ENCODE data around the gene PTP4A1.
A peak's percentile ranks its signal among the peaks of the same experiment; 100 is the strongest.
"Not testable (repeated sequence)": the region's sequence is repeated elsewhere in the genome, so short reads cannot be mapped to it uniquely, and the experiment has no call there.

The PTP4A1 gene

GRCh38 chr6:63572044-63572746, at the start of gene PTP4A1, which contains the start of gene LOC128125822:
Gene PTP4A1 (plus strand): TSS chr6:63572480. CDS start chr6:63576881, 4,401 bp downstream.
Gene LOC128125822 (plus strand): TSS chr6:63572480.
- DNase-seq (ENCODE audit: low spot score), result peak; percentile 98

- not testable (repeated sequence) for DNase-seq (ENCODE audit: low spot score)
These were observed 49.4 kb upstream of the PTP4A1 start for GRCh38 chr6:63522911-63523287.

- DNase-seq (ENCODE audit: low spot score), result no peak
These were observed 48.6 kb upstream of the PTP4A1 start for GRCh38 chr6:63523630-63524029.

GRCh38 chr6:63525186-63525878, 46.9 kb upstream of the PTP4A1 start:
- DNase-seq (ENCODE audit: low spot score), result no peak

- no peak for DNase-seq (ENCODE audit: low spot score)
These were observed 45.3 kb upstream of the PTP4A1 start for GRCh38 chr6:63526931-63527330.

- peak; percentile 96 for DNase-seq (ENCODE audit: low spot score)
These were observed 44.4 kb upstream of the PTP4A1 start for GRCh38 chr6:63527658-63528514.

- DNase-seq (ENCODE audit: low spot score), result no peak
These were observed 42.8 kb upstream of the PTP4A1 start for GRCh38 chr6:63529498-63529897.

GRCh38 chr6:63530182-63530581, 42.1 kb upstream of the PTP4A1 start:
- no peak for DNase-seq (ENCODE audit: low spot score)

GRCh38 chr6:63530991-63531390, 41.3 kb upstream of the PTP4A1 start:
- DNase-seq (ENCODE audit: low spot score), result no peak

- no peak for DNase-seq (ENCODE audit: low spot score)
These were observed 39.3 kb upstream of the PTP4A1 start for GRCh38 chr6:63533026-63533425.

- DNase-seq (ENCODE audit: low spot score), result no peak
These were observed 38.3 kb upstream of the PTP4A1 start for GRCh38 chr6:63533952-63534351.

- peak; percentile 63 for DNase-seq (ENCODE audit: low spot score)
These were observed 34.9 kb upstream of the PTP4A1 start for GRCh38 chr6:63537201-63537958.

GRCh38 chr6:63537959-63538300, 34.4 kb upstream of the PTP4A1 start:
- no peak for DNase-seq (ENCODE audit: low spot score)

GRCh38 chr6:63538550-63538949, 33.7 kb upstream of the PTP4A1 start:
- DNase-seq (ENCODE audit: low spot score), result no peak

- DNase-seq (ENCODE audit: low spot score), result no peak
These were observed 29.3 kb upstream of the PTP4A1 start for GRCh38 chr6:63543001-63543400.

GRCh38 chr6:63543982-63544381, 28.3 kb upstream of the PTP4A1 start:
- DNase-seq (ENCODE audit: low spot score), result no peak

GRCh38 chr6:63546236-63546635, 26.0 kb upstream of the PTP4A1 start:
- no peak for DNase-seq (ENCODE audit: low spot score)

GRCh38 chr6:63546697-63547096, 25.6 kb upstream of the PTP4A1 start:
- DNase-seq (ENCODE audit: low spot score), result no peak

- no peak for DNase-seq (ENCODE audit: low spot score)
These were observed 23.2 kb upstream of the PTP4A1 start for GRCh38 chr6:63549076-63549475.

- DNase-seq (ENCODE audit: low spot score), result no peak
These were observed 19.1 kb upstream of the PTP4A1 start for GRCh38 chr6:63553208-63553607.

GRCh38 chr6:63553900-63554299, 18.4 kb upstream of the PTP4A1 start:
- no peak for DNase-seq (ENCODE audit: low spot score)

GRCh38 chr6:63554782-63555181, 17.5 kb upstream of the PTP4A1 start:
- no peak for DNase-seq (ENCODE audit: low spot score)
